ENCODE measurements around the gene HSD17B1. TPM values are rescaled to one million over a fixed set of nuclear protein-coding genes. Genes with fewer than 3 reads are reported as not detected.
A peak's percentile ranks its signal among the peaks of the same experiment; 100 is the strongest.

The HSD17B1 gene
- total and polyA plus RNA-seq, 2 of the 13 experiments (the other 11 are each of a cell fraction or from before 2014, with no cell fraction given), result 0.54 to 0.93 TPM

DNA sequence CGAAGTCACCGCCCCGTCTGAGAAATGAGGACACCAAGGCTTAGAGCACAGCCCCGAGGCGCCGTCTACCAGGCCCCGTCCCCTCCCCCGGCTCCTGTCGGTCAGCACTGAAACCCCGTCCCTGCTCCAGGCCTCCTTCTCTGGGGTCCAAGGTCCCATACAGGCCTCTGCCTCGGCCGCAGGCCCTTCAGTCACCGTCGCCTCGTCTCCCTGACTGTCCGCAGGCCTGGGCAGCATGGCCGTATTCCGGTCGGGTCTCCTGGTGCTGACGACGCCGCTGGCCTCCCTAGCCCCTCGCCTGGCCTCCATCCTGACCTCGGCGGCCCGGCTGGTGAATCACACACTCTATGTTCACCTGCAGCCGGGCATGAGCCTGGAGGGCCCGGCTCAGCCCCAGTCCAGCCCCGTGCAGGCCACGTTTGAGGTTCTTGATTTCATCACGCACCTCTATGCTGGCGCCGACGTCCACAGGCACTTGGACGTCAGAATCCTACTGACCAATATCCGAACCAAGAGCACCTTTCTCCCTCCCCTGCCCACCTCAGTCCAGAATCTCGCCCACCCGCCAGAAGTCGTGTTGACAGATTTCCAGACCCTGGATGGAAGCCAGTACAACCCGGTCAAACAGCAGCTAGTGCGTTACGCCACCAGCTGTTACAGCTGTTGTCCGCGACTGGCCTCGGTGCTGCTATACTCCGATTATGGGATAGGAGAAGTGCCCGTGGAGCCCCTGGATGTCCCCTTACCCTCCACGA, 9.8 kb downstream of the HSD17B1 start (continued):
- TF ChIP-seq, protein P1, sequence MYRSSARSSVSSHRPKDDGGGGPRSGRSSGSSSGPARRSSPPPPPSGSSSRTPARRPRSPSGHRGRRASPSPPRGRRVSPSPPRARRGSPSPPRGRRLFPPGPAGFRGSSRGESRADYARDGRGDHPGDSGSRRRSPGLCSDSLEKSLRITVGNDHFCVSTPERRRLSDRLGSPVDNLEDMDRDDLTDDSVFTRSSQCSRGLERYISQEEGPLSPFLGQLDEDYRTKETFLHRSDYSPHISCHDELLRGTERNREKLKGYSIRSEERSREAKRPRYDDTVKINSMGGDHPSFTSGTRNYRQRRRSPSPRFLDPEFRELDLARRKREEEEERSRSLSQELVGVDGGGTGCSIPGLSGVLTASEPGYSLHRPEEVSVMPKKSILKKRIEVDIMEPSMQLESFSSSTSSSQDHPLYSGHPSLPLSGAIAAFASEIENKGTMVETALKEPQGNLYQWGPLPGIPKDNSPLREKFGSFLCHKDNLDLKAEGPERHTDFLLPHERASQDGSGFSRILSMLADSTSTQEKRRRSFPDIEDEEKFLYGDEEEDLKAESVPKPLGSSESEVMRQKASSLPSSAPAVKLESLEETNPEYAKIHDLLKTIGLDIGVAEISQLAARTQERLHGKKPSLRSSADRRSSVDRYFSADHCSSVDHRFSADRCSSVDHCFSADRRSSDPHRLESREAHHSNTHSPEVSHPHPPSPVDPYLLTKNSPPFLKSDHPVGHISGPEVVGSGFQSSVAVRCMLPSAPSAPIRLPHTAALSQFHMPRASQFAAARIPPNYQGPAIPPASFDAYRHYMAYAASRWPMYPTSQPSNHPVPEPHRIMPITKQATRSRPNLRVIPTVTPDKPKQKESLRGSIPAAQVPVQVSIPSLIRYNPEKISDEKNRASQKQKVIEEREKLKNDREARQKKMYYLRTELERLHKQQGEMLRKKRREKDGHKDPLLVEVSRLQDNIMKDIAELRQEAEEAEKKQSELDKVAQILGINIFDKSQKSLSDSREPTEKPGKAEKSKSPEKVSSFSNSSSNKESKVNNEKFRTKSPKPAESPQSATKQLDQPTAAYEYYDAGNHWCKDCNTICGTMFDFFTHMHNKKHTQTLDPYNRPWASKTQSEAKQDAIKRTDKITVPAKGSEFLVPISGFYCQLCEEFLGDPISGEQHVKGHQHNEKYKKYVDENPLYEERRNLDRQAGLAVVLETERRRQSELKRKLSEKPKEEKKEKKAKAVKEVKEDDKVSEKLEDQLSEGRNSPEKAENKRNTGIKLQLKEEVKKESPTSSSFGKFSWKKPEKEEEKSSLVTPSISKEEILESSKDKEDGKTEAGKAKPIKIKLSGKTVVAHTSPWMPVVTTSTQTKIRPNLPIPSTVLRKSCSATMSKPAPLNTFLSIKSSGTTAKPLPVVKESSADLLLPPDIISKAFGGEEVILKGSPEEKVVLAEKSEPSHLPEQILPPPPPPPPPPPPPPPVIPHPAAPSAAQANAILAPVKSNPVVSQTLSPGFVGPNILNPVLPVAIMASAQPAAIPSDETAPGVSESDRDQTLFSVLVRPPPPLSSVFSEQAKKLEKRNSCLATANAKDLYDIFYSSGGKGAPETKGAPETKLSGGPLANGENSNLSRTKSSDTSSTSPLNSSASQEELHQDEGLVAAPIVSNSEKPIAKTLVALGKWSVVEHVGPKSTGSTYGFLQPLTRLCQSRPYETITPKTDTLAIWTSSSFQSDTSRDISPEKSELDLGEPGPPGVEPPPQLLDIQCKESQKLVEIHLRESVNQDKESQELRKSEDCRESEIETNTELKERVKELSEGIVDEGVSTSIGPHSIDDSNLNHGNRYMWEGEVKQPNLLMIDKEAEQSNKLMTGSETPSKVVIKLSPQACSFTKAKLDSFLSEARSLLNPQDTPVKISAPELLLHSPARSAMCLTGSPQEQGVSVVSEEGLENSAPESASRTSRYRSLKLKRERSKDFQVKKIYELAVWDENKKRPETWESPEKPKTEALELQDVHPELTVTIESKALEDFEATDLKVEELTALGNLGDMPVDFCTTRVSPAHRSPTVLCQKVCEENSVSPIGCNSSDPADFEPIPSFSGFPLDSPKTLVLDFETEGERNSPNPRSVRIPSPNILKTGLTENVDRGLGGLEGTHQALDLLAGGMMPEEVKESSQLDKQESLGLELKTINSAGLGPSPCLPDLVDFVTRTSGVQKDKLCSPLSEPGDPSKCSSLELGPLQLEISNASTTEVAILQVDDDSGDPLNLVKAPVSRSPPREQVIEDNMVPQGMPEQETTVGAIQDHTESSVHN (CRISPR knock-in tag; IDR thresholded peaks at IDR 0.05), result 0 out of 2 replicates have a peak, but pooled peaks have one; percentile 45
- TF ChIP-seq ZSCAN9 (CRISPR knock-in tag; IDR thresholded peaks at IDR 0.05; ENCODE audit: borderline replicate concordance), result no peak; the same call in 1 of the 2 replicates
- TF ChIP-seq ZNF292 (CRISPR knock-in tag; IDR thresholded peaks at IDR 0.05; ENCODE audit: borderline replicate concordance, low read depth), result peak; percentile 27; the same call in 1 of the 2 replicates
- 0 out of 2 replicates have a peak, but pooled peaks have one; percentile 4 for TF ChIP-seq ETV6 (CRISPR knock-in tag; conservative IDR thresholded peaks at IDR 0.05)
- TF ChIP-seq ZSCAN25 (CRISPR knock-in tag; IDR thresholded peaks at IDR 0.05), result no peak
- no peak for TF ChIP-seq ZNF530 (CRISPR knock-in tag; IDR thresholded peaks at IDR 0.05; ENCODE audit: low read depth)
- TF ChIP-seq, protein P2, sequence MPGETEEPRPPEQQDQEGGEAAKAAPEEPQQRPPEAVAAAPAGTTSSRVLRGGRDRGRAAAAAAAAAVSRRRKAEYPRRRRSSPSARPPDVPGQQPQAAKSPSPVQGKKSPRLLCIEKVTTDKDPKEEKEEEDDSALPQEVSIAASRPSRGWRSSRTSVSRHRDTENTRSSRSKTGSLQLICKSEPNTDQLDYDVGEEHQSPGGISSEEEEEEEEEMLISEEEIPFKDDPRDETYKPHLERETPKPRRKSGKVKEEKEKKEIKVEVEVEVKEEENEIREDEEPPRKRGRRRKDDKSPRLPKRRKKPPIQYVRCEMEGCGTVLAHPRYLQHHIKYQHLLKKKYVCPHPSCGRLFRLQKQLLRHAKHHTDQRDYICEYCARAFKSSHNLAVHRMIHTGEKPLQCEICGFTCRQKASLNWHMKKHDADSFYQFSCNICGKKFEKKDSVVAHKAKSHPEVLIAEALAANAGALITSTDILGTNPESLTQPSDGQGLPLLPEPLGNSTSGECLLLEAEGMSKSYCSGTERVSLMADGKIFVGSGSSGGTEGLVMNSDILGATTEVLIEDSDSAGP (CRISPR knock-in tag; IDR thresholded peaks at IDR 0.05; ENCODE audit: borderline replicate concordance), result no peak; the same call in 1 of the 2 replicates
- TF ChIP-seq JUNB (CRISPR knock-in tag; IDR thresholded peaks at IDR 0.05; ENCODE audit: borderline replicate concordance), result no peak
- peak; percentile 51; the same call in 1 of the 2 replicates for TF ChIP-seq ZNF737 (CRISPR knock-in tag; IDR thresholded peaks at IDR 0.05; ENCODE audit: borderline replicate concordance)
- TF ChIP-seq, protein P3, sequence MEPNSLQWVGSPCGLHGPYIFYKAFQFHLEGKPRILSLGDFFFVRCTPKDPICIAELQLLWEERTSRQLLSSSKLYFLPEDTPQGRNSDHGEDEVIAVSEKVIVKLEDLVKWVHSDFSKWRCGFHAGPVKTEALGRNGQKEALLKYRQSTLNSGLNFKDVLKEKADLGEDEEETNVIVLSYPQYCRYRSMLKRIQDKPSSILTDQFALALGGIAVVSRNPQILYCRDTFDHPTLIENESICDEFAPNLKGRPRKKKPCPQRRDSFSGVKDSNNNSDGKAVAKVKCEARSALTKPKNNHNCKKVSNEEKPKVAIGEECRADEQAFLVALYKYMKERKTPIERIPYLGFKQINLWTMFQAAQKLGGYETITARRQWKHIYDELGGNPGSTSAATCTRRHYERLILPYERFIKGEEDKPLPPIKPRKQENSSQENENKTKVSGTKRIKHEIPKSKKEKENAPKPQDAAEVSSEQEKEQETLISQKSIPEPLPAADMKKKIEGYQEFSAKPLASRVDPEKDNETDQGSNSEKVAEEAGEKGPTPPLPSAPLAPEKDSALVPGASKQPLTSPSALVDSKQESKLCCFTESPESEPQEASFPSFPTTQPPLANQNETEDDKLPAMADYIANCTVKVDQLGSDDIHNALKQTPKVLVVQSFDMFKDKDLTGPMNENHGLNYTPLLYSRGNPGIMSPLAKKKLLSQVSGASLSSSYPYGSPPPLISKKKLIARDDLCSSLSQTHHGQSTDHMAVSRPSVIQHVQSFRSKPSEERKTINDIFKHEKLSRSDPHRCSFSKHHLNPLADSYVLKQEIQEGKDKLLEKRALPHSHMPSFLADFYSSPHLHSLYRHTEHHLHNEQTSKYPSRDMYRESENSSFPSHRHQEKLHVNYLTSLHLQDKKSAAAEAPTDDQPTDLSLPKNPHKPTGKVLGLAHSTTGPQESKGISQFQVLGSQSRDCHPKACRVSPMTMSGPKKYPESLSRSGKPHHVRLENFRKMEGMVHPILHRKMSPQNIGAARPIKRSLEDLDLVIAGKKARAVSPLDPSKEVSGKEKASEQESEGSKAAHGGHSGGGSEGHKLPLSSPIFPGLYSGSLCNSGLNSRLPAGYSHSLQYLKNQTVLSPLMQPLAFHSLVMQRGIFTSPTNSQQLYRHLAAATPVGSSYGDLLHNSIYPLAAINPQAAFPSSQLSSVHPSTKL (CRISPR knock-in tag; IDR thresholded peaks at IDR 0.05), result 0 out of 2 replicates have a peak, but pooled peaks have one; percentile 11
- TF ChIP-seq, protein P4, sequence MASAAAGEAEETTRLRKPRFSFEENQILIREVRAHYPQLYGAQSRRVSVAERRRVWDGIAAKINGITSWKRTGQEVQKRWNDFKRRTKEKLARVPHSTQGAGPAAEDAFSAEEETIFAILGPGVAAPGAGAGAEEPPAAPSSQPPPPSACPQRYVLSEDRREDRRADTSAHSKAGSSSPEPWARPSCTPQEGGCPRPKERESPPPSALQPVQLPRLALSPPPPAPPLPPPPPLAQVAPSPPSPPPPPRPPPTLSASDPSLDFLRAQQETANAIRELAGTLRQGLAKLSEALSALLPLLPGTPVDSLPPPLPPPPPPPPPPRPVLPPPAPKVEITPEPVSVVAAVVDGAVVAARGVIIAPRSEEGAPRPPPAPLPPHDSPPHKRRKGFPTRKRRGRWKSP (CRISPR knock-in tag; IDR thresholded peaks at IDR 0.05), result peak; percentile 38; the same call in 1 of the 2 replicates
